BE2C (cell line): ENCODE results near the gene SIGLEC9.

Experiments used
- DNase-seq: peaks from one replicate; pipeline ENCODE4 v3.0.0-alpha.2; 2020
- H3K27me3 ChIP-seq: fragments of 250-450 bp; sonication (Bioruptor Pico); 2 replicates; pipeline ENCODE4 v1.5.1; 2020; ENCODE audit warnings: mild to moderate bottlenecking
- H3K36me3 ChIP-seq: fragments of 250-450 bp; sonication (Bioruptor Pico); 2 replicates; pipeline ENCODE4 v1.5.1; 2020; ENCODE audit warnings: mild to moderate bottlenecking
- H3K4me1 ChIP-seq: fragments of 250-450 bp; sonication (Bioruptor Pico); 2 replicates; pipeline ENCODE4 v1.5.1; 2020
- H3K4me3 ChIP-seq: 2 replicates; pipeline ENCODE4 v1.5.1; 2011; ENCODE audit warnings: low read depth, low read length
- H3K9me3 ChIP-seq: fragments of 250-450 bp; sonication (Bioruptor Pico); 2 replicates; pipeline ENCODE4 v1.5.1; 2020
- TF ChIP-seq, protein P1 (sequence below): IDR thresholded peaks from 2 replicates; pipeline ENCODE4 v1.5.1; 2012; ENCODE audit warnings: mild to moderate bottlenecking, low read depth, low read length

SIGLEC9 gene

DNA sequence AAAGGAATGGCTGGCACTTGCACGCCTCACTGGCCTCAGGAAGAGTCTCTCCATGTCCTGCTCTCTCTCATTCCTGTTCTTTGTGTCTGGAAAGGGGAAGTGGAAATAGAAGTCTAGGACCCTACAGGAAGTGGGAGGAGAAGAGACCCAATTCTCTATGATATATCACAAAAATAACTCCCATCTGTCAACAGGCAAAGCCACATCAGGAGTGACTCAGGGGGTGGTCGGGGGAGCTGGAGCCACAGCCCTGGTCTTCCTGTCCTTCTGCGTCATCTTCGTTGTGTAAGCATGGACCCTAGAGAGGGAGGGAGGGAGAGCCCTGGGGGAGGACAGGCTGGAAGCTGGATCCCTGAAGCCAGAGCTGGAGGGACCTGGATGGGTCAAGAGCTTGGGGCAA is 3.0 kb downstream of the SIGLEC9 start:
- H3K4me1 ChIP-seq: no peaks in the 10 kb centered on the region
- H3K36me3 ChIP-seq: no peaks in the 10 kb centered on the region
- no peaks in the 10 kb centered on the region for H3K9me3 ChIP-seq
- DNase-seq: no peak
- peaks cover 53% of the 10 kb centered on the region for H3K27me3 ChIP-seq
- no peak overlapping the region for H3K4me3 ChIP-seq
- TF ChIP-seq, protein P1, sequence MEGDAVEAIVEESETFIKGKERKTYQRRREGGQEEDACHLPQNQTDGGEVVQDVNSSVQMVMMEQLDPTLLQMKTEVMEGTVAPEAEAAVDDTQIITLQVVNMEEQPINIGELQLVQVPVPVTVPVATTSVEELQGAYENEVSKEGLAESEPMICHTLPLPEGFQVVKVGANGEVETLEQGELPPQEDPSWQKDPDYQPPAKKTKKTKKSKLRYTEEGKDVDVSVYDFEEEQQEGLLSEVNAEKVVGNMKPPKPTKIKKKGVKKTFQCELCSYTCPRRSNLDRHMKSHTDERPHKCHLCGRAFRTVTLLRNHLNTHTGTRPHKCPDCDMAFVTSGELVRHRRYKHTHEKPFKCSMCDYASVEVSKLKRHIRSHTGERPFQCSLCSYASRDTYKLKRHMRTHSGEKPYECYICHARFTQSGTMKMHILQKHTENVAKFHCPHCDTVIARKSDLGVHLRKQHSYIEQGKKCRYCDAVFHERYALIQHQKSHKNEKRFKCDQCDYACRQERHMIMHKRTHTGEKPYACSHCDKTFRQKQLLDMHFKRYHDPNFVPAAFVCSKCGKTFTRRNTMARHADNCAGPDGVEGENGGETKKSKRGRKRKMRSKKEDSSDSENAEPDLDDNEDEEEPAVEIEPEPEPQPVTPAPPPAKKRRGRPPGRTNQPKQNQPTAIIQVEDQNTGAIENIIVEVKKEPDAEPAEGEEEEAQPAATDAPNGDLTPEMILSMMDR: no peak

DNA sequence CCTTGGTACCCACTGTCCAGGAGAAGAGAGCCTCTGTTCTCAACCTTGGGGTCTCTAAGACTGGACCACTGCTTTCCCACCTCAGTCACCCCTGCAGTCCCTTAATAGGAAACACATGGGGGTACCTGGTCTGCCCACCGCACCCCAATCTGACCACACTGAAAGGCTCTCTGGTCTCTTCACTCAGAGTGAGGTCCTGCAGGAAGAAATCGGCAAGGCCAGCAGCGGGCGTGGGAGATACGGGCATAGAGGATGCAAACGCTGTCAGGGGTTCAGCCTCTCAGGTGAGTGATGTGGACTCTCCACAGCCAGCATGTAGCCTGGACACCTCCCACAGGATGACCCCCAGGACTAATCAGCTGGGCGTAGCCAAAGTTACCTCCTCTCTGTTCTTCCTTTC is 3.5 kb downstream of the SIGLEC9 start:
- H3K9me3 ChIP-seq: no peaks in the 10 kb centered on the region
- no peaks in the 10 kb centered on the region for H3K4me1 ChIP-seq
- TF ChIP-seq, protein P1: no peak
- H3K36me3 ChIP-seq: no peaks in the 10 kb centered on the region
- H3K4me3 ChIP-seq: no peak overlapping the region
- H3K27me3 ChIP-seq: peaks cover 53% of the 10 kb centered on the region
- DNase-seq: no peak

DNA sequence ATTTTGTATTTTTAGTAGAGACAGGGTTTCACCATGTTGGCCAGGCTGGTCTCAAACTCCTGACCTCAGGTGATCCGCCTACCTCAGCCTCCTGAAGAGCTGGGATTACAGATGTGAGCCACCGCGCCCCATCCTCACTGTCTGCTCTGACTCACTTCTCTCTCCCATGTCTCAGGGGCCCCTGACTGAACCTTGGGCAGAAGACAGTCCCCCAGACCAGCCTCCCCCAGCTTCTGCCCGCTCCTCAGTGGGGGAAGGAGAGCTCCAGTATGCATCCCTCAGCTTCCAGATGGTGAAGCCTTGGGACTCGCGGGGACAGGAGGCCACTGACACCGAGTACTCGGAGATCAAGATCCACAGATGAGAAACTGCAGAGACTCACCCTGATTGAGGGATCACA is 5.0 kb downstream of the SIGLEC9 start:
- H3K4me3 ChIP-seq: no peak overlapping the region
- TF ChIP-seq, protein P1: no peak
- no peak for DNase-seq
- no peaks in the 10 kb centered on the region for H3K36me3 ChIP-seq
- H3K4me1 ChIP-seq: no peaks in the 10 kb centered on the region
- H3K9me3 ChIP-seq: no peaks in the 10 kb centered on the region
- H3K27me3 ChIP-seq: peaks cover 46% of the 10 kb centered on the region

DNA sequence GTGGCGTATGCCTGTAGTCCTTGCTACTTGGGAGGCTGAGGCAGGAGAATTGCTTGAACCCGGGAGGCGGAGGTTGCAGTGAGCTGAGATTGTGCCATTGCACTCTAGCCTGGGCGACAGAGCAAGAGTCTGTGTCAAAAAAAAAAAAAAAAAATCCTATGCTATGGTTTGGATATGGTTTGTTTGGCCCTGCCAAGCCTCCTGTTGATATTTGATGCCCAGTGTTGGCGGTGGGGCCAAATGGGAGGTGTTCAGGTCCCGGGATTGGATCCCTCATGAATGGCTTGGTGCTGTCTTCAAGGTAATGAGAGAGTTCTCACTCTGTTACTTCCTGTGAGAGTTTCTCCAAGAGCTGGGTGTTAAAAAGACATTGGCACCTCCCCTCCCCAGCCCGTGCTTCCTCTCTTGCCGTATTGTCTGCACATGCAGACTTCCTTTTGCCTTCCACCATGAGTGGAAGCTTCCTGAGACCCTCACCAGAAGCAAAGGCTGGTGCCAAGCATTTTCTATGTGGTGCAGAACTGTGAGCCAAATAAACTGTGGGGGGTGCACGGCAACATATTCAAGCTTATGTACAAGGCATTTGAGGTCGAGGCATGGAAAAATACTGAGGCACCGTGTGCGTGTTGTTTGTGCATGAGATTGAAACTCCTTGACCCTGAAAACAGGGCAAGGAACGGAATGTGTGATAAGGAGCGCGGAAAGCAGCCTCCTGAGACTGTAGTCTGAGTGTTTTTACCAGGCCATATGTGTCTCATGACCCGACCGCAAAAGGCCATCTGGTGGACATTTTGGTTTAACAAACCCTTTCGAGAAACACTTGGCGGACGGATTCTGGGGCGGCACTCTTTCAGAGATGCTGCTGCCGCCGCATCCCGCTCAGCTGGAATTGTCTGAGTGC is 7.3 kb downstream of the SIGLEC9 start:
- Histone ChIP-seq H3K36me3 (no peaks in the 10 kb centered on the region), H3K4me3 (no peak overlapping the region), H3K4me1 (no peaks in the 10 kb centered on the region), H3K27me3 (peaks cover 49% of the 10 kb centered on the region), H3K9me3 (no peaks in the 10 kb centered on the region)
- TF ChIP-seq, protein P1: peak; percentile 23
- no peak for DNase-seq

DNA sequence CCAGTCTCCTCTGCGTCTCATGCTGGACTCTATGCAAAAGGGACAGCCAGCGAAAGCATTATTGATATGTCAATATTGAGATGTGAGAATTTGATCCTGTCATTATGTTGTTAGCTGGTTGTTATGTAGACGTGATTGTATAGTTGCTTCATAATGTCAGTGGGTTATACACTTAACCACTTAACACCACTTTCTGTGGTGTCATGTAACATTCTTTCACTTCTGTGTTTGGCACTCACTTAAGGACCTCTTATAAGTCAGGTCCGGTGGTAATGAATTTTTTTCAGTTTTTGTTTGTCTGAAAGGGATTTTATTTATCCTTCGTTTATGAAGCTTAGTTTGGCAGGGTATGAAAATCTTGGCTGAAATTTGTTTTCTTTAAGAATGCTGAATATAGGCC is 10.3 kb downstream of the SIGLEC9 start:
- Histone ChIP-seq H3K9me3 (no peaks in the 10 kb centered on the region), H3K4me1 (no peaks in the 10 kb centered on the region), H3K36me3 (no peaks in the 10 kb centered on the region), H3K27me3 (peaks cover 32% of the 10 kb centered on the region), H3K4me3 (no peak overlapping the region)
- DNase-seq: no peak
- TF ChIP-seq, protein P1: no peak
